GM19023 (cell line): ENCODE data around the gene PRB3.

ENCODE experiments used
- ATAC-seq: cut with Tn5 transposase; IDR thresholded peaks from one replicate; pipeline ENCODE4 v1.9.1; 2021; ENCODE audit warnings: mild to moderate bottlenecking, moderate library complexity; ENCODE audit not compliant: unreplicated experiment

The PRB3 gene

DNA sequence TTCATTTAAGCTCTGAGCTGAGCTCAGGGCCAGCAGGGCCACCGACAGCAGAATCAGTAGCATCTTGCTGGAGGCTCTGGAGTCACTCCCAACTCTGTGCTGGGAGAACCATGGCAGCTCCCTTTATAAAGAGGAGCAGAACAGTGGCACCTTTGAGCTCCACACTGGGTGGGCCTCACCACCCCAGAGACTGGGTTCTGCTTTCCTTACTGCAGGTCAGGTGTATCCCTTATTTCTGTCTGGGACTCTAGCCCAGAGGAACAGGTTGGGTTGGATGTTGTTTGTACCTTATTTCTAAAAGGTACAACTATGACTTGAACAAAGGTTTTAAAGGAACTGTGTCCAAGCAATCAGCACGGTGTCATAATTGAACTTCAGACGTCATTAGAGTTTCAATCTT, at the start of gene PRB3:
Gene PRB3 (minus strand): TSS at position 101 of the 400 bp plus-strand sequence. CDS start 38 bp downstream, at position 63.
- no peak for ATAC-seq

DNA sequence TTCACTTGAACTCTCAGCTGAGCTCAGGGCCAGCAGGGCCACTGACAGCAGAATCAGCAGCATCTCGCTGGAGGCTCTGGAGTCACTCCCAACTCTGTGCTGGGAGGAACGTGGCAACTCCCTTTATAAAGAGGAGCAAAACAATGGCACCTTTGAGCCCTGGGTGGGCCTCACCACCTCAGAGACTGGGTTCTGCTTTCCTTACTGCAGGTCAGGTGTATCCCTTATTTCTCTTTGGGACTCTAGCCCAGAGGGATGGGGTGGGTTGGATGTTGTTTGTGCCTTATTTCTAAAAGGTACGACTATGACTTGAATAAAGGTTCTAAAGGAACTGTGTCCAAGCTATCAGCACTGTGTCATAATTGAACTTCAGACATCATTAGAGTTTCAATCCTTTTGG, 40.8 kb upstream of the PRB3 start, which contains the start of gene PRB4:
Gene PRB4 (minus strand): TSS at position 101 of the 400 bp plus-strand sequence. CDS start 38 bp downstream, at position 63.
- ATAC-seq, result no peak

DNA sequence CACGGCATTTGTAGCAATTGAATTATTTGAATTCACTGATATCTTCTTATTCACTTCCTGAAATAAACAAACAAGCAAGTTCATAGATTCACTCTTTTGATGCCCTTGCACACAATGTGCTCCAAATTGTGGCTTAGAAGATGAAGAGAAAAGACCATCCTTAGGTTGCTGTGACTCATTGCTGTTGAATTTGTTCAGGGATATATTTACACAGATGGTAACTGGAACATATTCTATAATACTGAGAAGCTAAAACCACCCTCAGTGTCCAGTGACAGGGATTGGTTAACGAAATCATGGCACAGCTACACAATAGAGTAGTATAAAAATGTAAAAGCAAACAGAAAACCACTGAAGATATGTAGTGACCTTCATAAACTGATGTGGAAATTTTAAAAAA, 37.6 kb upstream of the PRB3 start:
- ATAC-seq, result no peak

DNA sequence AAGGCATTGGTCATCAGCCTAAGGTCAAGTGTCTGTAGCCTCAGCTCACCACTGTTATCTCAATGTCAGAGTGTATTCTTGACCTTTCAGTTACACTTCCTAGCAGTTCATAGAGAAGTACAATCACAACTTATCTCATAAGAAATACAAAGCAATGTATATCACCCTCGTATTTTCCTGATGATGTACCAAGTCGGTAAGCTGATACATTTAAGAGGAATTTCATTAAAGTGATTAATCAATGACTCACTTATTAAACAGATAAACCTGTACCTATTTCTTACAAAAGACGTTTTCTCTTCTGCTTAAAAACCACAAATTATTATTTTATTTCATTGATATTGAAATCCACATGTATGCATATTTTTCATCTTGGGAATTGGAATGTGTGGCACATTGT, 3.9 kb upstream of the PRB3 start:
- ATAC-seq, result no peak

DNA sequence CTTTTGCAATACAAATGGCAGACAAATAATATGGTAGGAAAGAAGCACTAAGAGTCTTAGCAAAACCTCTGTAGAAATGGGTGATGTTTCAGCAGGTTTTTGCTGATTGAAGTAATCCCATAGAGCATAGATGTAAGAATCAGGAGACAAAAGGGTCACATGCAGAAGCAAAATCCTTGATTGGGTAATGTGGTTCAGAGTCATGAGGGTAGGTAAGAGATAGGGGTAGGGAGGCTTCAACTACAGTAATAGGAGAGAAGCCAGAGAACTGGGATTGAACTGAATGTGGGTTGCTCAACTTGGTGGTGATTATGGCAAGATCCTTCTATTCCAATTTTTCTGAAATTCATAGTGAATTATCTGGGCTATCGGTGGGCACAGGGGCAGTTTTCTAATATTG, 5.0 kb downstream of the PRB3 start:
- no peak for ATAC-seq

DNA sequence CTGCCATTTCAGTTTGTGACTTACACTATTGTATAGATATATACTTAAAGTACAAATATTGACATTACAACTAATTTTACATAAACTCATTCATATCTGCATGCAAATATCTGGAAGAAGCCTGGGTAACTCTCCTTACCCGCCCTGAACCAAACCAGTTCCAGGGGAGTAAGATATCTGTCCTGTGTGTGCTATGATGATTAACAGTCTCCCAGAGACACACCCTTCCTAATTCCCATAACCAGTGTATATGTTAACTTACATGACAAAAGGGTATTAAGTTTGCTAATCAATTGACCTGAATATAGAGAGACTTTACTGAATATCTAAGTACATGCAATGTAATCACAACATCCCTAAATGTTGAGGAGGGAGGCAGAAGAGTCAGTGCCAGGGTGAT, 23.0 kb downstream of the PRB3 start:
- no peak for ATAC-seq

DNA sequence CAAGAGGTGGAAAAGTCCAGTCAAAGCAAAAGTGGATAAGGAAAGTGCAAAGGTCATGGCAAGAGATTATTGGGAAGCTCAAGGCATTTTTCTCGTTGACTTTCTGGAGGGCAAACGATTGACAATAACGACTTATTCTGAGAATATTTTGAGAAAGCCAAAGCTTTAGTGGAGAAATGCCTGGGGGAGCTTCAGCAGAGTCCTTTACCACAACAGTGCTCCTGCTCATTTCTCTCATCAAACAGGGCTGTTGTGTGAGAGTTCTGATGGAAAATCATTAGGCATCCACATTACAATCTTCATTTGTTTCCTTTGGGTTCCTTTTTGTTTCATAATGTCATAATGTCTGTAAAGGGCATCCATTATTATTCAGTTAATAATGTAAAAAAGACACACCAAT, 26.9 kb downstream of the PRB3 start:
- no peak for ATAC-seq

DNA sequence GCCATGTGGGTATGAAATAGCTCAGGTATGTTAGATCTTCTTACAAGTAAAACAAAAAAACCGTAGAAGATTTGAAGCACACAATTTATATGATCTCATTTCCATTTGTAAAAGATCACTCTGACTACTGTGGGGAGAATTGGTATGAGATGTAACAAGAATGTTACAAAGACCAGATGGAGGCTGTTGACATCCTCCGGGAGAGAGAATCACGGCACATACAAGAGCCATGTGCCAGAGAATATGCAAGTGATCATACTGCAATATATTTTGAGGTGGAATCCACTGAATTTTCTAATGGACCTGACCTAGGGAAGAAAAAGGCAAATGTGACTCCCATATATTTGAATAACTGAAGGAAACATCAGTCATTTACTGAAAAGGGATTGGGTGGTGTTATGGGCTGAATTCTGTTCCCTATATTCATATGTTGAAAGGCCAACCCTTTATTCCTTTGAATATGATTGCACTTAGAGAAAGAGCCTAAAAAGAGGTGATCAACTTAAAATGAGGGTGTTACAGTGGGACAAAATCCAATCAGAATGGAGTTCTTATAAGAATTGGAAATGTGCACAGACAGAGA, 29.1 kb downstream of the PRB3 start:
- ATAC-seq, result no peak

DNA sequence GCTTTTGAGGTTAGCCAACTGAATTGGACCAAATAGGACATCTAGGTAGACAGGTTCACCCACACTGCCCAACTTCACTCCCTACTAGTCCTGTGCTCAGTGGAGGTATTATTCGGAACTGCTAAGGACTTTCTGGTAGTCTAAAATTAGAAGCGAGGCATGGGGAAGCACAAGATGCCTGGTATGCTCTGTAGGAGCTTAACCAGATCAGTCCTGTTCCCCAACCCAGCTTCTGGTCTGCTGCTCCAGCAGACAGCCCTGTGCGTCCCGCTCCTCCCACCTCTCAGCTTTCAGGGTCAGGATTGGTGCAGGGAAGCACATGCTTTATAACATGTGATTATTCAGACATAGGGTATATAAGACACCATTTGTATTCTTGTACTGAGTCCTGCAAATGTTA, 31.2 kb downstream of the PRB3 start:
- ATAC-seq, result no peak

DNA sequence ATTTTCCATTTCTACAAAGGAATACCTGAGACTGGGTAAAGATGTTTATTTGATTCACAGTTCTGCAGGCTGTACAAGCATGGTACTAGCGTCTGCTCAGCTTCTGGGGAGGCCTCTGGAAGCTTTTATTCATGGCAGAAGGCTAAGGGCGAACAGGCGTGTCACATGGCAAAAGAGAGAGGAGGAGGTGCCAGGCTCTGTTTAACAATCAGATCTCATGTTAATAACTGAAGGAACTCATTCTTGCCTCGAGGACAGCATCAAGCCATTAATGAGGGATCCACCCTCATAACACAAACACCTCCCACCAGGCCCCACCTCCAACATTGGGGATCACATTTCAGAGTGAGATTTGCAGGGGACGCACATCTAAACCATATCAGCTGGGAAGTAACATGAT, 36.0 kb downstream of the PRB3 start:
- ATAC-seq, result no peak

DNA sequence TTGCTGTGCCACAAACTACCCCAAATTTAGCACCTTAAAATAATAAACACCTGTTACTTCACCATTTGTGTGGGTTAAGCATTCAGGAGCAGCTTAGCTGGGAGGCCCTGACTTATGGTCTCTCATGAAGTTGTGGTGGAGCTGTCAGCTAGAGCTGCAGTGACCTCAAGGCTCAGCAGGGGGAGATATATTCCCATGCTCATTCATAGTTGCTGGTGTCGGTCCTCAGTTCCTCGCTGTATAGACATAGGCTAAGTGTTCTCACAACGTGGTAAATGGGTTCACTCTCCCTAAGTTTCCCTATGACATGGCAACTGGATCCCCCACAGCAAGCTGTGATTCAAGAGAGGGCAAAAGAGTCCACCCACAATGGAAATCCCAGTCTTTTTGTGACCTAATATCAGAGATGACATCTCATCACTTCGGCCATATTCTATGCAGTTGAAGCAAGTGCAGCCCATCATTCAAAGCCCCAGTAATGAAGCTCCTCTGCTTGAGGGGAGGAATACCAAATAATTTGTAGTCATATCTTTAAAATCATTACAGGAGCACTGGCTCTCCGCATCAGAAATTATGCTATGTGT, 41.1 kb downstream of the PRB3 start:
- ATAC-seq, result peak; percentile 70

DNA sequence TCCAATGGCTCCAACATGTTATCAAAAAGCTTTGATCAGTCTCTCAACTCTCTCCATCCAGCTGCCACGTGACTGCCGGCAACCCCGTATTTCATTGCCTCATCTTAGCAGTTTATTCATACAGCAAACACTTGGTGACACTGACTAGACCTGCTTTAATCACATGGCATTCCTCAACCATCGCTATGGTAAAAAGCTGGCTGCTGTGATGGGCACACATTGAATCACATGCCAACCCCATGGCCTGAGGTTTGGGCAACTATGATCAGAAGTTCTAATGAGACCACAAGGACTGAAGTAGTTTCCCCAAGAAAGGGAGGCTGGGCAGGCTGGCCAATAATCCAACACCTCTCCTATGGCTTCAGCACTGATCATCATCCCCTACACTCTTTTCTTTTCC, 42.1 kb downstream of the PRB3 start:
- ATAC-seq, result no peak
